Right cardiac atrium (tissue), 5 donors: Measurements from ENCODE around the gene LAMC2. TPM values are rescaled to one million over a fixed set of nuclear protein-coding genes. Genes with fewer than 3 reads are reported as not detected.
A peak's percentile ranks its signal among the peaks of the same experiment; 100 is the strongest.
"Not testable (repeated sequence)": the region's sequence is repeated elsewhere in the genome, so short reads cannot be mapped to it uniquely, and the experiment has no call there.

Experiments used
- ATAC-seq, 2 donors: fragments of 200-7000 bp; cut with Tn5 transposase; one replicate each; pipeline versions ENCODE4 v1.8.0 to v1.9.1; 2020; ENCODE audit warnings: moderate library complexity in 2 of 2, mild to moderate bottlenecking in 1 of 2
- DNase-seq, 3 donors: peaks; one replicate each; pipeline ENCODE4 v3.0.0-alpha.2; 2020
- H3K27ac ChIP-seq: one replicate; pipeline ENCODE4 v1.5.1; 2013; ENCODE audit warnings: mild to moderate bottlenecking, low read length, control low read depth, moderate library complexity
- H3K27me3 ChIP-seq: one replicate; pipeline ENCODE4 v1.6.1; 2013; ENCODE audit not compliant: control insufficient read depth, insufficient read depth
- H3K4me1 ChIP-seq: one replicate; pipeline ENCODE4 v1.6.1; 2013; ENCODE audit warnings: low read length; ENCODE audit not compliant: control insufficient read depth, insufficient read depth
- H3K4me3 ChIP-seq: one replicate; pipeline ENCODE4 v1.5.1; 2013; ENCODE audit warnings: low read length, control low read depth
- H3K9me3 ChIP-seq: one replicate; pipeline ENCODE4 v1.6.1; 2013; ENCODE audit warnings: low read length; ENCODE audit not compliant: control insufficient read depth
- WGBS: extraction: QIAGEN DNeasy Blood & Tissue Kit; methylation state at CpG from one replicate; pipeline ENCODE4 v1.1.7; 2013; 5-methylcytosine and 5-hydroxymethylcytosine counted together
- intact Hi-C, 4 donors: fragments of 100-400 bp; cut with DNase I; formaldehyde crosslinking; loops; one replicate each; pipeline versions ENCODE4 v1.11.0 to v1.14.0; 2022 to 2023
- polyA plus RNA-seq: library from polyadenylated mRNA; stranded (reverse); fragments of 200-250 nt; gene quantifications from one replicate; pipeline ENCODE4 v1.2.3, GENCODE V29; 2013
- total RNA-seq, 4 donors: library from RNA; stranded (reverse); fragmentation: NEBNext Ultra II Directional; extraction: Animal tissue kit (Norgen Biotek cat#: 25700); gene quantifications; one replicate each; pipeline ENCODE4 v1.2.1, GENCODE V29; 2021
- donor health status: healthy with polysubstance abuse.
- donor health status: DM: no; HTN: yes; CAD: no.
- donor health status: DM: no; HTN: no; CAD: no.
- donor health status: DM: no; HTN: yes; CAD: no; lungs with severe emphysema.
- donor health status: DM: yes; HTN: yes; CAD: no.

The LAMC2 gene
- total and polyA plus RNA-seq, 5 donors, result 0.70 to 3.0 (median 1.3) TPM

- H3K9me3 ChIP-seq, result no peaks in the 10 kb centered on the region
- intact Hi-C loops, result no loop called here
- peak overlapping the region; percentile 50 for H3K27ac ChIP-seq
- H3K4me1 ChIP-seq, result peaks cover 8% of the 10 kb centered on the region
- no peak for ATAC-seq
- peak in 1 of 3 donors; percentile 39 for DNase-seq
- H3K27me3 ChIP-seq, result no peaks in the 10 kb centered on the region
- H3K4me3 ChIP-seq, result no peak overlapping the region
- 76% methylated on average over 7 of the region's 7 CpGs for WGBS
Observed at GRCh38 chr1:183239220-183239742, 53.2 kb downstream of the LAMC2 start.

- ATAC-seq (peak; percentile 51 to 63), DNase-seq (peak; percentile 66 to 79 (median 72))
- 57% methylated on average over 8 of the region's 8 CpGs for WGBS
- Histone ChIP-seq H3K4me1 (peaks cover 8% of the 10 kb centered on the region), H3K9me3 (no peaks in the 10 kb centered on the region), H3K27ac (peak overlapping the region; percentile 75), H3K4me3 (no peak overlapping the region), H3K27me3 (no peaks in the 10 kb centered on the region)
- intact Hi-C loops, result no loop called here
Observed at GRCh38 chr1:183239793-183240525, 53.9 kb downstream of the LAMC2 start.

- intact Hi-C loops, result no loop called here
- peak overlapping the region; percentile 75 for H3K27ac ChIP-seq
- no peaks in the 10 kb centered on the region for H3K9me3 ChIP-seq
- H3K4me1 ChIP-seq, result peaks cover 11% of the 10 kb centered on the region
- DNase-seq, result no peak
- H3K4me3 ChIP-seq, result no peak overlapping the region
- no peak for ATAC-seq
- 80% methylated on average over 4 of the region's 4 CpGs for WGBS
- no peaks in the 10 kb centered on the region for H3K27me3 ChIP-seq
Observed at GRCh38 chr1:183240526-183240825, 54.4 kb downstream of the LAMC2 start.

GRCh38 chr1:183240853-183241252, 54.8 kb downstream of the LAMC2 start:
- Histone ChIP-seq H3K27ac (peak overlapping the region; percentile 75), H3K4me1 (peaks cover 11% of the 10 kb centered on the region)
- H3K9me3 ChIP-seq, ATAC-seq, DNase-seq, H3K27me3 ChIP-seq, intact Hi-C loops, H3K4me3 ChIP-seq: not testable (repeated sequence)
- WGBS, result 88% methylated on average over 8 of the region's 8 CpGs

- DNase-seq (no peak), ATAC-seq (no peak)
- Histone ChIP-seq H3K4me1 (peaks cover 11% of the 10 kb centered on the region), H3K27me3 (no peaks in the 10 kb centered on the region), H3K9me3 (no peaks in the 10 kb centered on the region), H3K27ac (no peak overlapping the region), H3K4me3 (no peak overlapping the region)
- 59% methylated on average over 3 of the region's 3 CpGs for WGBS
- intact Hi-C loops, result no loop called here
Observed at GRCh38 chr1:183241471-183241870, 55.4 kb downstream of the LAMC2 start.

GRCh38 chr1:183242556-183242955, 56.5 kb downstream of the LAMC2 start:
- no peaks in the 10 kb centered on the region for H3K27me3 ChIP-seq
- H3K4me1 ChIP-seq, result peaks cover 11% of the 10 kb centered on the region
- H3K4me3 ChIP-seq, result no peak overlapping the region
- intact Hi-C loops, result no loop called here
- peak overlapping the region; percentile 28 for H3K27ac ChIP-seq
- peak; percentile 36 to 37 for ATAC-seq
- no peak for DNase-seq
- no peaks in the 10 kb centered on the region for H3K9me3 ChIP-seq
- WGBS, result 59% methylated on average over 3 of the region's 3 CpGs

- Histone ChIP-seq H3K27me3 (no peaks in the 10 kb centered on the region), H3K4me1 (peaks cover 11% of the 10 kb centered on the region), H3K27ac (peak overlapping the region; percentile 93), H3K4me3 (no peak overlapping the region), H3K9me3 (no peaks in the 10 kb centered on the region)
- 70% methylated on average over 5 of the region's 5 CpGs for WGBS
- intact Hi-C loops, result no loop called here
- peak; percentile 84 to 91 (median 89) for DNase-seq
- ATAC-seq, result peak; percentile 77
Observed at GRCh38 chr1:183243161-183244050, 57.3 kb downstream of the LAMC2 start.

GRCh38 chr1:183244466-183244865, 58.4 kb downstream of the LAMC2 start:
- Histone ChIP-seq H3K4me3 (no peak overlapping the region), H3K9me3 (no peaks in the 10 kb centered on the region), H3K27ac (peak overlapping the region; percentile 87), H3K4me1 (peaks cover 11% of the 10 kb centered on the region), H3K27me3 (no peaks in the 10 kb centered on the region)
- peak; percentile 90 to 95 (median 93) for DNase-seq
- WGBS, result 29% methylated on average over 1 of the region's 1 CpG
- intact Hi-C loops, result no loop called here
- peak; percentile 65 to 70 for ATAC-seq

GRCh38 chr1:183245357-183245756, 59.3 kb downstream of the LAMC2 start:
- Histone ChIP-seq H3K4me3 (no peak overlapping the region), H3K27ac (no peak overlapping the region), H3K4me1 (peaks cover 8% of the 10 kb centered on the region), H3K27me3 (no peaks in the 10 kb centered on the region), H3K9me3 (no peaks in the 10 kb centered on the region)
- no peak for ATAC-seq
- DNase-seq, result no peak
- intact Hi-C loops, result no loop called here
- 96% methylated on average over 3 of the region's 3 CpGs for WGBS

GRCh38 chr1:183246436-183246835, 60.4 kb downstream of the LAMC2 start:
- no peak for DNase-seq
- no peaks in the 10 kb centered on the region for H3K9me3 ChIP-seq
- no peaks in the 10 kb centered on the region for H3K27me3 ChIP-seq
- no peak for ATAC-seq
- H3K4me1 ChIP-seq, result peaks cover 7% of the 10 kb centered on the region
- intact Hi-C loops, result no loop called here
- H3K4me3 ChIP-seq, result no peak overlapping the region
- H3K27ac ChIP-seq, result no peak overlapping the region

GRCh38 chr1:183247066-183247465, 61.0 kb downstream of the LAMC2 start:
- no peaks in the 10 kb centered on the region for H3K9me3 ChIP-seq
- 94% methylated on average over 11 of the region's 11 CpGs for WGBS
- intact Hi-C loops, result no loop called here
- no peaks in the 10 kb centered on the region for H3K27me3 ChIP-seq
- H3K4me3 ChIP-seq, result no peak overlapping the region
- H3K27ac ChIP-seq, result no peak overlapping the region
- ATAC-seq (no peak), DNase-seq (no peak)
- peaks cover 7% of the 10 kb centered on the region for H3K4me1 ChIP-seq
